A549 (cell line): ENCODE data around the gene RILPL2. TPM values are rescaled to one million over a fixed set of nuclear protein-coding genes. Genes with fewer than 3 reads are reported as not detected.
"Not testable (repeated sequence)": the region's sequence is repeated elsewhere in the genome, so short reads cannot be mapped to it uniquely, and the experiment has no call there.

Experiments used
- ATAC-seq, 2 experiments: fragments of 200-7000 bp in 1 of 2; fragments of >200 bp in 1 of 2; cut with Nextera tagmentation in 1 of 2; cut with Tn5 transposase in 1 of 2; 3 replicates each; pipeline versions ENCODE4 v1.8.0 to v1.9.1; 2018 to 2020; ENCODE audit warnings: mild to moderate bottlenecking in 1 of 2, moderate library complexity in 1 of 2
- CTCF ChIA-PET: fragments of 300-600 bp; sonication (Branson Sonifier 250); formaldehyde crosslinking; extraction: SDS; loops from one replicate; lab custom pipeline; 2021; ENCODE audit warnings: antibody characterized with exemption, inconsistent platforms; lab: Yijun Ruan, JAX
- POLR2A ChIA-PET: fragments of 350-600 bp; formaldehyde crosslinking; extraction: SDS; loops from one replicate; lab custom pipeline; 2021; ENCODE audit warnings: antibody characterized with exemption, inconsistent platforms; lab: Yijun Ruan, JAX
- DNase-seq, 2 experiments: peaks; one replicate each; pipeline versions ENCODE4 v3.0.0 to v3.0.0-alpha.2; 2011 to 2016; ENCODE audit warnings: low read depth in 1 of 2, low spot score in 1 of 2
- FAIRE-seq: peaks from 2 replicates; lab custom pipeline; 2011; peaks lifted over from hg19 to GRCh38; lab: Jason Lieb, UNC
- H3K27ac ChIP-seq, 2 experiments: fragments of >200 bp; sonication (Bioruptor Twin); formaldehyde crosslinking; 3 replicates each; pipeline ENCODE4 v1.5.1; 2016 to 2017
- H3K4me1 ChIP-seq: fragments of >200 bp; sonication (Bioruptor Twin); formaldehyde crosslinking; 3 replicates; pipeline ENCODE4 v1.6.1; 2016
- H3K4me2 ChIP-seq: fragments of >200 bp; sonication (Bioruptor Twin); formaldehyde crosslinking; 3 replicates; pipeline ENCODE4 v1.6.1; 2016
- H3K4me3 ChIP-seq: fragments of >200 bp; sonication (Bioruptor Twin); formaldehyde crosslinking; 3 replicates; pipeline ENCODE4 v1.5.1; 2016
- H3K9me3 ChIP-seq: fragments of >200 bp; sonication (Bioruptor Twin); formaldehyde crosslinking; 3 replicates; pipeline ENCODE4 v1.6.1; 2016
- CBX2 ChIP-seq: fragments of 200-600 bp; sonication (generic); IDR thresholded peaks from 2 replicates; pipeline ENCODE4 v1.6.1; 2016; ENCODE audit warnings: low read depth, mild to moderate bottlenecking, borderline replicate concordance
- CEBPB ChIP-seq, 2 experiments: fragments of >200 bp in 1 of 2; sonication (Bioruptor Twin) in 1 of 2; formaldehyde crosslinking in 1 of 2; IDR thresholded peaks; 2 replicates each; pipeline ENCODE4 v1.6.1; 2012 to 2016
- CTCF ChIP-seq: fragments of >200 bp; sonication (Bioruptor Twin); formaldehyde crosslinking; IDR thresholded peaks from 3 replicates; pipeline ENCODE4 v1.5.1; 2016
- EHF ChIP-seq: fragments of 250-450 bp; sonication (Bioruptor Pico); IDR thresholded peaks from 2 replicates; pipeline ENCODE4 v1.5.0; 2020; ENCODE audit warnings: mild to moderate bottlenecking
- FOSL2 ChIP-seq, 2 experiments: fragments of 450-650 bp in 1 of 2; fragments of >200 bp in 1 of 2; sonication (Bioruptor Twin) in 1 of 2; formaldehyde crosslinking; IDR thresholded peaks; 2 replicates each; pipeline versions ENCODE4 v1.5.0 to v1.6.1; 2016 to 2020; ENCODE audit warnings: mild to moderate bottlenecking in 1 of 2, moderate library complexity in 1 of 2
- GATA3 ChIP-seq: IDR thresholded peaks from 2 replicates; pipeline ENCODE4 v1.6.1; 2012; ENCODE audit warnings: borderline replicate concordance
- KDM5A ChIP-seq: fragments of 200-600 bp; sonication (generic); IDR thresholded peaks from 2 replicates; pipeline ENCODE4 v1.6.1; 2016; ENCODE audit warnings: antibody characterized with exemption, mild to moderate bottlenecking
- MAFK ChIP-seq: fragments of 450-650 bp; IDR thresholded peaks from 2 replicates; pipeline ENCODE4 v1.6.1; 2014; ENCODE audit not compliant: partially characterized antibody
- MAX ChIP-seq: IDR thresholded peaks from 2 replicates; pipeline ENCODE4 v1.6.1; 2012
- PHF8 ChIP-seq: fragments of 200-600 bp; sonication (generic); IDR thresholded peaks from 2 replicates; pipeline ENCODE4 v1.6.1; 2016; ENCODE audit warnings: low read depth, mild to moderate bottlenecking, antibody characterized with exemption, moderate library complexity, borderline replicate concordance
- RAD21 ChIP-seq, 2 experiments: fragments of >200 bp in 1 of 2; sonication (Bioruptor Twin) in 1 of 2; formaldehyde crosslinking in 1 of 2; IDR thresholded peaks in 1 of 2; conservative IDR thresholded peaks in 1 of 2; 2 replicates in 1 of 2; 3 replicates in 1 of 2; pipeline ENCODE4 v1.6.1; 2012 to 2018; ENCODE audit warnings: inconsistent platforms in 1 of 2
- RNF2 ChIP-seq: fragments of 200-600 bp; sonication (generic); IDR thresholded peaks from 2 replicates; pipeline ENCODE4 v1.6.1; 2016; ENCODE audit warnings: low read depth, mild to moderate bottlenecking, antibody characterized with exemption, moderate library complexity, borderline replicate concordance
- TFCP2L1 ChIP-seq: fragments of 250-450 bp; sonication (Bioruptor Pico); IDR thresholded peaks from 2 replicates; pipeline ENCODE4 v1.5.0; 2021; ENCODE audit warnings: mild to moderate bottlenecking
- TP53 ChIP-seq: fragments of 250-450 bp; sonication (Bioruptor Pico); IDR thresholded peaks from 2 replicates; pipeline ENCODE4 v1.5.0; 2021; ENCODE audit warnings: mild to moderate bottlenecking, moderate library complexity
- ZFP36 ChIP-seq: fragments of 450-650 bp; IDR thresholded peaks from 2 replicates; pipeline ENCODE4 v1.6.1; 2014; ENCODE audit warnings: borderline replicate concordance; ENCODE audit not compliant: partially characterized antibody
- ZSCAN20 ChIP-seq: fragments of 250-450 bp; sonication (Bioruptor Pico); IDR thresholded peaks from 2 replicates; pipeline ENCODE4 v1.8.0; 2022; ENCODE audit warnings: mild to moderate bottlenecking, moderate library complexity
- WGBS: methylation state at CpG from one replicate; pipeline ENCODE4 v1.1.6; 2017; ENCODE audit errors: missing lambda C conversion rate; 5-methylcytosine and 5-hydroxymethylcytosine counted together
- polyA plus RNA-seq, 4 experiments: library from polyadenylated mRNA; depleted of rRNA in 3 of 4; stranded (reverse); fragments of >200 nt; fragmentation: RNase III in 1 of 4; extraction: RNeasy Plus Mini Kit Qiagen cat#74134 plus additional on column Dnase treatment in 1 of 4; gene quantifications; 2 replicates in 3 of 4; 3 replicates in 1 of 4; pipeline ENCODE4 v1.2.3, GENCODE V29; 2011 to 2017
- TF ChIP-seq, protein P1 (sequence below): fragments of >200 bp; sonication (Bioruptor Twin); formaldehyde crosslinking; IDR thresholded peaks from 3 replicates; pipeline ENCODE4 v1.6.1; 2016

The RILPL2 gene
- polyA plus RNA-seq, 2 of the 4 experiments (the other 2 are of a cell fraction) = 2.4 to 2.9 TPM

GRCh38 chr12:123387508-123388176 is 48.8 kb downstream of the RILPL2 start:
- Histone ChIP-seq H3K4me3 (peak overlapping the region; percentile 89; the same call in 2 of the 3 replicates), H3K4me2 (peak overlapping the region; percentile 90), H3K27ac (peak overlapping the region; percentile 90 to 99; a peak in 4 of 6 replicates), H3K9me3 (no peaks in the 10 kb centered on the region), H3K4me1 (peaks cover 30% of the 10 kb centered on the region)
- WGBS = 85% methylated on average over 8 of the region's 8 CpGs
- TF ChIP-seq TFCP2L1 (CRISPR knock-in tag) (no peak), ZFP36 (no peak), RAD21 (conservative IDR thresholded peaks at IDR 0.05 in 1 of 2, IDR thresholded peaks at IDR 0.05 in 1 of 2) (no peak), EHF (CRISPR knock-in tag) (no peak), ZSCAN20 (no peak), TP53 (no peak), MAFK (peak; percentile 28)
- TF ChIP-seq, protein P1, sequence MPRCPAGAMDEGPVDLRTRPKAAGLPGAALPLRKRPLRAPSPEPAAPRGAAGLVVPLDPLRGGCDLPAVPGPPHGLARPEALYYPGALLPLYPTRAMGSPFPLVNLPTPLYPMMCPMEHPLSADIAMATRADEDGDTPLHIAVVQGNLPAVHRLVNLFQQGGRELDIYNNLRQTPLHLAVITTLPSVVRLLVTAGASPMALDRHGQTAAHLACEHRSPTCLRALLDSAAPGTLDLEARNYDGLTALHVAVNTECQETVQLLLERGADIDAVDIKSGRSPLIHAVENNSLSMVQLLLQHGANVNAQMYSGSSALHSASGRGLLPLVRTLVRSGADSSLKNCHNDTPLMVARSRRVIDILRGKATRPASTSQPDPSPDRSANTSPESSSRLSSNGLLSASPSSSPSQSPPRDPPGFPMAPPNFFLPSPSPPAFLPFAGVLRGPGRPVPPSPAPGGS = no peak
- DNase-seq (no peak), FAIRE-seq (no peak), ATAC-seq (no peak)
- ChIA-PET CTCF (interaction anchor here (0.9 to 1.6 kb wide), 6 partner anchors 9 to 196 kb away, joined by 3 to 6 read pairs (median 3); no protein-coding TSS in a partner anchor), POLR2A (interaction anchor here (1.8 kb wide), 1 partner anchor 22 kb away, joined by 8 read pairs; the partner anchor contains the start of gene SBNO1)

GRCh38 chr12:123385536-123385935 is 50.9 kb downstream of the RILPL2 start:
- 95% methylated on average over 9 of the region's 9 CpGs for WGBS
- peak in 1 of 2 experiments; percentile 37; a peak in 1 of 4 replicates for TF ChIP-seq CEBPB (IDR thresholded peaks at IDR 0.05)
- TF ChIP-seq, all 56 proteins: peak for 1; not testable (repeated sequence) for 55
- H3K4me1 ChIP-seq = peaks cover 34% of the 10 kb centered on the region
- H3K9me3 ChIP-seq, DNase-seq, FAIRE-seq, ATAC-seq: not testable (repeated sequence)
- H3K27ac ChIP-seq = peak overlapping the region; percentile 63 to 93; a peak in 5 of 6 replicates
- ChIA-PET CTCF (interaction anchor here (0.6 to 4.5 kb wide), 5 partner anchors 17 to 195 kb away, joined by 3 to 25 read pairs (median 3); no protein-coding TSS in a partner anchor), POLR2A (interaction anchor here (0.6 to 2.9 kb wide), 3 partner anchors 9 to 422 kb away, joined by 3 to 71 read pairs (median 6); partner anchors contain the start of gene SBNO1)
- H3K4me2 ChIP-seq = peak overlapping the region; percentile 69
- 0 out of 3 replicates have a peak overlapping the region, but pooled peaks have one; percentile 60 for H3K4me3 ChIP-seq

GRCh38 chr12:123384994-123385376 is 51.5 kb downstream of the RILPL2 start:
- Histone ChIP-seq H3K4me1 (peaks cover 28% of the 10 kb centered on the region), H3K4me2 (peak overlapping the region; percentile 69), H3K27ac (peak overlapping the region; percentile 63 to 93), H3K9me3 (no peaks in the 10 kb centered on the region), H3K4me3 (peak overlapping the region; percentile 60)
- ChIA-PET POLR2A (interaction anchor here (2.9 kb wide), 1 partner anchor 21 kb away, joined by 71 read pairs; the partner anchor contains the start of gene SBNO1), CTCF (interaction anchor here (1.4 to 4.5 kb wide), 3 partner anchors 12 to 196 kb away, joined by 3 to 25 read pairs (median 6); no protein-coding TSS in a partner anchor)
- 3% methylated on average over 1 of the region's 1 CpG for WGBS
- no peak for ATAC-seq
- no peak for FAIRE-seq
- DNase-seq = peak; percentile 52 to 60
- TF ChIP-seq CEBPB (IDR thresholded peaks at IDR 0.05) = peak in 1 of 2 experiments; percentile 76; a peak in 2 of 4 replicates
- no peak for TF ChIP-seq FOSL2 (IDR thresholded peaks at IDR 0.05)
- TF ChIP-seq FOSL2 (CRISPR knock-in tag; IDR thresholded peaks at IDR 0.05) = peak; percentile 62
- no peak for TF ChIP-seq CBX2

DNA sequence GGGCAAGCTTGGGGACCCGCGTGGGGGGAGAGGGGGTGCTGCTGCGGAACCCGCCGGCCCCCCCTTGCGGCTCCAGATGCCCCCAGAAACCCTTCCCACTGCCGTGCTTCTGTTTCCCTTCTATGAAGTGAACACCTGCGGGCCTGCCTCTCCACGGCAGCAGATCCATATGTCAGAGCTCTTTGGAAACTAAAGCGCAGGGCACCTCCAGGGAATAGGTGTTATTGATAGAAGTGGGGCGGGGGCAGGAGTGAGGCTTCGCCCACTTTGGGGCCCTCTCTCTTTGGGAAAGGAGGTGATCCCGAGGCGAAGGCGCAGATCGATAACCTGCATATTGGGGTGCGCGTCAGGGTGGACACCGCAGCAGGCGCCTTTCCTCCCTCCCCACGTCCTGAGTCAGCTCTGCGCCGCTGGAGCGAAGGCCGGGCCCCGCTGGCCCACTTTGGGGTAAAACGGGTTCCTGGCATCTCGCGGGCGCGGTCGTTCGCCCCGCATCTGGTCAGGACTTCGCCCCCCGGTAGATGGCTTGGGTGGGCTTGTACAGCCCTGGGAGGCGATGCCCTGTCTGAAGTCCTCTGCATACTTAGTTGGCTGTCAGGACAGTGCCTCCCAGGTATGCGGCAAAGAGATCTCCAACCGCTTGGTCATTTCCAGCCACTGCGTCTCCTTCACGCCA is 52.0 kb downstream of the RILPL2 start:
- ATAC-seq = peak; percentile 16 to 26
- no peak for FAIRE-seq
- Histone ChIP-seq H3K27ac (peak overlapping the region; percentile 63 to 93), H3K4me1 (peaks cover 26% of the 10 kb centered on the region), H3K9me3 (no peaks in the 10 kb centered on the region), H3K4me3 (peak overlapping the region; percentile 60), H3K4me2 (peak overlapping the region; percentile 69)
- 0 out of 3 replicates have a peak, but pooled peaks have one; percentile 9 for TF ChIP-seq CTCF
- no peak; the same call in 1 of the 2 replicates for TF ChIP-seq MAX
- 0 out of 2 replicates have a peak, but pooled peaks have one; percentile 10 for TF ChIP-seq GATA3
- peak; percentile 47; the same call in 1 of the 2 replicates for TF ChIP-seq PHF8
- no peak for TF ChIP-seq RNF2
- TF ChIP-seq KDM5A = peak; percentile 44; the same call in 1 of the 2 replicates
- peak; percentile 15 for TF ChIP-seq MAFK
- CTCF ChIA-PET = interaction anchor here (1.0 to 4.5 kb wide), 8 partner anchors 11 to 199 kb away, joined by 3 to 25 read pairs (median 4); no protein-coding TSS in a partner anchor
- POLR2A ChIA-PET = interaction anchor here (0.6 to 2.9 kb wide), 8 partner anchors 20 to 418 kb away, joined by 3 to 71 read pairs (median 6); partner anchors contain the start of genes ABCB9, MPHOSPH9, MTRFR and SBNO1
- under 1% methylated on average over 37 of the region's 41 CpGs for WGBS
- peak in 1 of 2 experiments; percentile 42 for DNase-seq
